CD4-positive, CD25-positive, alpha-beta regulatory T cell (primary cell): ENCODE results near the gene AUTS2. TPM values are rescaled to one million over a fixed set of nuclear protein-coding genes. Genes with fewer than 3 reads are reported as not detected.

Experiments used
- ATAC-seq, 2 donors: fragments of 150-1000 bp; cut with Tn5 transposase; one replicate each; pipeline ENCODE4 v1.10.0; 2021; ENCODE audit warnings: low read depth in 2 of 2, moderate number of reproducible peaks in 2 of 2, moderate library complexity in 1 of 2
- DNase-seq, 3 donors: peaks; one replicate each; pipeline versions ENCODE4 v3.0.0 to v3.0.0-alpha.2; 2012 to 2022; ENCODE audit warnings: mixed read lengths in 1 of 3
- H3K27ac ChIP-seq: one replicate; pipeline ENCODE4 v1.7.0; 2013; ENCODE audit warnings: mild to moderate bottlenecking, low read length; ENCODE audit not compliant: insufficient read depth, poor library complexity, severe bottlenecking
- H3K27me3 ChIP-seq: one replicate; pipeline ENCODE4 v1.7.0; 2013; ENCODE audit warnings: low read length; ENCODE audit not compliant: control insufficient read depth, insufficient read depth
- H3K36me3 ChIP-seq: one replicate; pipeline ENCODE4 v1.7.0; 2013; ENCODE audit warnings: mild to moderate bottlenecking, low read length, moderate library complexity; ENCODE audit not compliant: control insufficient read depth, insufficient read depth
- H3K4me1 ChIP-seq: 2 replicates; pipeline ENCODE4 v1.7.0; 2013; ENCODE audit warnings: mild to moderate bottlenecking, low read length; ENCODE audit not compliant: insufficient read depth, control insufficient read depth, poor library complexity, severe bottlenecking
- H3K4me3 ChIP-seq: one replicate; pipeline ENCODE4 v1.7.0; 2013; ENCODE audit warnings: low read depth, mild to moderate bottlenecking, low read length, moderate library complexity
- H3K9me3 ChIP-seq, 2 experiments: 1 replicate in 1 of 2; 2 replicates in 1 of 2; pipeline ENCODE4 v1.7.0; 2013; ENCODE audit warnings: low read length in 2 of 2, mild to moderate bottlenecking in 1 of 2, moderate library complexity in 1 of 2; ENCODE audit not compliant: control insufficient read depth in 2 of 2
- H3K27ac Mint-ChIP-seq, 3 donors: one replicate each; pipeline ENCODE4 v1.8.0; 2020 to 2022; ENCODE audit warnings: mild to moderate bottlenecking in 3 of 3, mixed read lengths in 3 of 3, moderate library complexity in 2 of 3
- H3K27me3 Mint-ChIP-seq: one replicate; pipeline ENCODE4 v1.8.0; 2022; ENCODE audit warnings: mild to moderate bottlenecking, mixed read lengths
- H3K36me3 Mint-ChIP-seq: one replicate; pipeline ENCODE4 v1.8.0; 2020; ENCODE audit warnings: mixed read lengths
- H3K4me1 Mint-ChIP-seq, 4 donors: one replicate each; pipeline ENCODE4 v1.8.0; 2020 to 2022; ENCODE audit warnings: mixed read lengths in 4 of 4, mild to moderate bottlenecking in 1 of 4
- H3K4me3 Mint-ChIP-seq, 4 donors: one replicate each; pipeline ENCODE4 v1.8.0; 2020 to 2022; ENCODE audit warnings: mild to moderate bottlenecking in 4 of 4, mixed read lengths in 4 of 4, moderate library complexity in 3 of 4
- H3K9me3 Mint-ChIP-seq, 7 donors: one replicate each; pipeline ENCODE4 v1.8.0; 2020 to 2022; ENCODE audit warnings: mixed read lengths in 7 of 7, mild to moderate bottlenecking in 3 of 7, moderate library complexity in 2 of 7
- polyA plus RNA-seq, 4 donors: library from polyadenylated mRNA; unstranded; fragments of 300-500 nt; fragmentation: Illumina TruSeq; gene quantifications; one replicate each; pipeline ENCODE4 v1.2.3, GENCODE V29; 2021
- total RNA-seq: library from RNA; stranded (reverse); gene quantifications from one replicate; pipeline ENCODE4 v1.2.3, GENCODE V29; 2022

Gene AUTS2
- total and polyA plus RNA-seq, 5 donors from 2014 or later, result 0.47 to 32.4 (median 0.74) TPM

DNA sequence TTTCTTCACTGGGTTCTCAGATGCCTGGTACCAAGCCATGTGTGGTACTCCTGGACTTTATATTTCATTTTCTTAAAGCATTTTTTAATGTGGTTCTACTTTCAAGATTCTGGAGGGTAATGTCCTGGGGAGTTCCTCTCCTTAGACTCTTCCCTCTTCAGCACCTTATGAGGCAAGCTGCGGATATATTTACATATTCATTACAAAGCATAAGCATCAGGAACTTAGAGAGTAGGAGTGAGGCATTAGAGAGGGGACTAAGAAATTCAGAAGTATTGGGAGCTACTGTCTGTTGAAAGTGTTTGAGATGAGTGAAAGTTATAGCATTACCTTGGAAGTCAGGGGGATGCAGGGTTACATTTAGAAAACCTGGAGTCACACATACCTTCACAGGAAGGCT, 20.8 kb downstream of the AUTS2 start:
- Mint-ChIP-seq H3K27me3 (no peaks in the 10 kb centered on the region), H3K9me3 (peaks cover 0 to 2% (median 0%) of the 10 kb centered on the region in 7 donors), H3K36me3 (no peaks in the 10 kb centered on the region), H3K4me3 (no peak overlapping the region), H3K27ac (no peak overlapping the region), H3K4me1 (no peaks in the 10 kb centered on the region)
- no peaks in the 10 kb centered on the region for H3K27me3 ChIP-seq
- DNase-seq, result no peak
- H3K36me3 ChIP-seq, result no peaks in the 10 kb centered on the region
- no peaks in the 10 kb centered on the region for H3K9me3 ChIP-seq
- H3K4me3 ChIP-seq, result no peak overlapping the region
- no peak for ATAC-seq
- H3K27ac ChIP-seq, result no peak overlapping the region
- no peaks in the 10 kb centered on the region for H3K4me1 ChIP-seq

DNA sequence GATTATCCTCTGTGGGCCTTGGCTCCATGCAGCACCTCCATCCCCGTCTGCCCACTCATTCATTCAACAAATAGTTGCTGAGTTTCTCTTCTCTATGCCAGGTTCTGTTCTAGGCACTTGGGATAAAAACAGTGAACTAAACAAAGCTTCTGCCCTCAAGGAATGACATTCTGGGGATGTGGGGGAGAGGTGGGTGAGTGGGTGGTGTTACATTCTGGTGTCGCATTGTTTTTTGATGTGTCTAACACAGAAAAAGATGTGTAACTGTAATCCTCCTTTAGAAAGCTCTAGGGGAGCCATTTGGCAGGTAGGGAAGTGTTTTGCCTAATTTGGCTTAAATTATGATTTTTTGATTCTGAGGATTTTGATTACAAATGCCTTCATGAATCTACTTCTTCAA, 21.4 kb downstream of the AUTS2 start:
- no peak overlapping the region for H3K27ac Mint-ChIP-seq
- no peak overlapping the region for H3K4me3 Mint-ChIP-seq
- peaks cover 0 to 2% (median 0%) of the 10 kb centered on the region in 7 donors for H3K9me3 Mint-ChIP-seq
- no peaks in the 10 kb centered on the region for H3K27me3 ChIP-seq
- no peak overlapping the region for H3K27ac ChIP-seq
- H3K4me1 Mint-ChIP-seq, result no peaks in the 10 kb centered on the region
- no peak for DNase-seq
- no peaks in the 10 kb centered on the region for H3K36me3 ChIP-seq
- ATAC-seq, result no peak
- no peaks in the 10 kb centered on the region for H3K4me1 ChIP-seq
- no peaks in the 10 kb centered on the region for H3K9me3 ChIP-seq
- no peaks in the 10 kb centered on the region for H3K27me3 Mint-ChIP-seq
- no peak overlapping the region for H3K4me3 ChIP-seq
- no peaks in the 10 kb centered on the region for H3K36me3 Mint-ChIP-seq

DNA sequence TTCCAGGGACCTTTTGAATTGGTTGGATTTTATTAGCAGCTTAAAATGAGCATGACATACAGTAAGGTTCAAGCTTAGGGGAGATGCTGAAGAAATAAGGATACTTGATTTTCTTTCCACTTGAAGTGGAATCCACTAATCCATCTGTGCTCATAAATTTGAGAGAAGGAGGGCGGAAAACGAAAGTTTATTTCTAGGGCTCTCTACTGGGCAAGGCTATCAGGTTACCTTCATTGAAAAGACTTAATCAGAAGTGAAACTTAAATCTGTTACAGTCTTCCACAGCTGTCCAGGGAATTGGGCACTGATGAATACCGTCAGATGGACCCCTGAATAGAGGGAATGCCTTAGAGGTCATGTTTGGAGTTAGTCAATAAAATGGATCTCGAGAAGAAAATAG, 21.8 kb downstream of the AUTS2 start:
- Mint-ChIP-seq H3K9me3 (peaks cover 0 to 2% (median 0%) of the 10 kb centered on the region in 7 donors), H3K27ac (no peak overlapping the region), H3K4me1 (no peaks in the 10 kb centered on the region), H3K4me3 (no peak overlapping the region), H3K27me3 (no peaks in the 10 kb centered on the region), H3K36me3 (no peaks in the 10 kb centered on the region)
- Histone ChIP-seq H3K36me3 (no peaks in the 10 kb centered on the region), H3K27ac (no peak overlapping the region), H3K4me3 (no peak overlapping the region), H3K27me3 (no peaks in the 10 kb centered on the region), H3K4me1 (no peaks in the 10 kb centered on the region), H3K9me3 (no peaks in the 10 kb centered on the region)
- DNase-seq, result no peak
- no peak for ATAC-seq

DNA sequence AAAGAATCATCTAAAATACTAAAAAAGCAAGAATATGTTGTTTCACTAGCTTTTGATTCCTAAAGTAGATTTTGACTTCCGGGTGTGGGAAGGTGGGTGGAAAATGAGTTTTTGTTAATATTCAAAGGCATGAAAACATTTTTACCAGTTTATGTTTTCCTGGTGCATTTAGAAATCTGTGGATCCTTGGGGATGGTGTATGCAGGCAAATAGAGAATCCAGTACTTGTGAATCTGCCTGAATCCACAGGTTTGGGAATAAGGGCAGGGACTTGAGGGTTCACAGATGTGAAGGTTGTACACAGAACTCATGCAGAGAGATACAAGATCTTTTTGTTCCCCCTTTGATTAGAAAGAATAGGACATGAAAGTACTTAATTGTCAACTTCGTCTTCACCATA, 22.4 kb downstream of the AUTS2 start:
- ATAC-seq, result no peak
- Histone ChIP-seq H3K9me3 (no peaks in the 10 kb centered on the region), H3K4me3 (no peak overlapping the region), H3K4me1 (no peaks in the 10 kb centered on the region), H3K27ac (no peak overlapping the region), H3K27me3 (no peaks in the 10 kb centered on the region), H3K36me3 (no peaks in the 10 kb centered on the region)
- Mint-ChIP-seq H3K9me3 (peaks cover 0 to 2% (median 0%) of the 10 kb centered on the region in 7 donors), H3K27me3 (no peaks in the 10 kb centered on the region), H3K36me3 (no peaks in the 10 kb centered on the region), H3K4me3 (no peak overlapping the region), H3K4me1 (no peaks in the 10 kb centered on the region), H3K27ac (no peak overlapping the region)
- no peak for DNase-seq

DNA sequence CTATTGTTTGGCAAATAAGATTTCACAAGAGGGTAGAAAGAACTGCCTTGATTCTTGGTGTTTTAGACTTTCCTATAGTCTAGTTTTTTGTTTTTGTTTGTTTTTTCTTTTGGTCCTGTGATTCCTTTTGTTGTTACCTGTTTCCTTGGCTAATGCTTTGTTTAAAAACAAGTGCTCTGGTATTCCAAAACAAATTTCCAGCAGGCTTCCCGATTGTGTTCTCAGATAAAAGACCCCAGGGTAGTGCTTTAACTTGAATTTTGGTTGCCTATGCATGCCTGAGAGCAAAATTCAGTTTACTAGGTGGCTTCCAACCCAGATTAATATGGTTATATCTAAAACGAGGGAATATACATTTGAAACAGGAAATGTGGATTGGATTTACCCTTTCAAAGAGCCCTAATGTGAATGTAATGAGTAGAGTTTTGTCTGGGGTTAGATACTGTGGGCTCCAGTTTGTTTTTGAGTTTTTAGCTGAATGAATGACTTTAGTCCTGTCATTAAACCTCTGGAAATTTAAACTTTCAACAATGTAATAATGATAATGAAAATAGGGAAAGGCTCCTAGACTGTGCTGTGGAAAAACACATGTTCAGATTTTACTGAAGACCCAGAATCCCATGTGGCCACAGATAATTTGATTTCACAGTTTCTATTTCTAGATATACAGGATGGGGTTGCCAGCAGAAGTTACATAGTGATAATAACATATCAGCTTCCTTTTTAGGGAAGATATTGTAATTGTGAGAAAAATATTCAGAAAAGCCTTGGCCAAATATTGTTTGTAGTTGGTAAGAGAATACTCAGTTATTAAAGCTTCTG, 23.9 kb downstream of the AUTS2 start:
- H3K27me3 ChIP-seq, result no peaks in the 10 kb centered on the region
- no peaks in the 10 kb centered on the region for H3K36me3 ChIP-seq
- Mint-ChIP-seq H3K9me3 (peaks cover 0 to 1% (median 0%) of the 10 kb centered on the region in 7 donors), H3K36me3 (no peaks in the 10 kb centered on the region), H3K27me3 (no peaks in the 10 kb centered on the region), H3K4me3 (no peak overlapping the region), H3K27ac (no peak overlapping the region), H3K4me1 (no peaks in the 10 kb centered on the region)
- H3K4me3 ChIP-seq, result no peak overlapping the region
- H3K9me3 ChIP-seq, result no peaks in the 10 kb centered on the region
- ATAC-seq, result no peak
- H3K27ac ChIP-seq, result no peak overlapping the region
- no peak for DNase-seq
- no peaks in the 10 kb centered on the region for H3K4me1 ChIP-seq

DNA sequence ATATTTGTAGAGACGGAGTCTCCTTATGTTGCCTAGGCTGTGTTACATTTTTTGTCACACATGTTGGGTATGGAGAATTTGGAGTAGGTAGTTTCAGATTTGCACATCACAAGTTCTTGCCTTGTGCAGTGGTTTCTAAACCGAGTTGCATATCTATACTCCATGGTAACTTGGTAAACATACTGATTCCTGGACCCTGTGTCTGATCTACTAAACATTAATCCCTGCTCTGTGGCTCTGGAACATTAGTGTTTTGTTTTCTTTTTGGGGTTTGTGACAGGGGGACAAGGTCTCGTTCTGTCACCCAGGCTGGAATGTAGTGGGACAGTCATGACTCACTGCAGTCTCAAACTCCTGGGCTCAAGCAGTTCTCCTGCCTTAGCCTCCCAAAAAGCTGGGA, 24.7 kb downstream of the AUTS2 start:
- ATAC-seq (no peak), DNase-seq (no peak)
- H3K4me1 Mint-ChIP-seq, result no peaks in the 10 kb centered on the region
- Histone ChIP-seq H3K27me3 (no peaks in the 10 kb centered on the region), H3K4me3 (no peak overlapping the region), H3K36me3 (no peaks in the 10 kb centered on the region), H3K27ac (no peak overlapping the region), H3K9me3 (no peaks in the 10 kb centered on the region), H3K4me1 (no peaks in the 10 kb centered on the region)
- no peak overlapping the region for H3K4me3 Mint-ChIP-seq
- peaks cover 0 to 3% (median 0%) of the 10 kb centered on the region in 7 donors for H3K9me3 Mint-ChIP-seq
- H3K36me3 Mint-ChIP-seq, result no peaks in the 10 kb centered on the region
- no peaks in the 10 kb centered on the region for H3K27me3 Mint-ChIP-seq
- no peak overlapping the region for H3K27ac Mint-ChIP-seq

DNA sequence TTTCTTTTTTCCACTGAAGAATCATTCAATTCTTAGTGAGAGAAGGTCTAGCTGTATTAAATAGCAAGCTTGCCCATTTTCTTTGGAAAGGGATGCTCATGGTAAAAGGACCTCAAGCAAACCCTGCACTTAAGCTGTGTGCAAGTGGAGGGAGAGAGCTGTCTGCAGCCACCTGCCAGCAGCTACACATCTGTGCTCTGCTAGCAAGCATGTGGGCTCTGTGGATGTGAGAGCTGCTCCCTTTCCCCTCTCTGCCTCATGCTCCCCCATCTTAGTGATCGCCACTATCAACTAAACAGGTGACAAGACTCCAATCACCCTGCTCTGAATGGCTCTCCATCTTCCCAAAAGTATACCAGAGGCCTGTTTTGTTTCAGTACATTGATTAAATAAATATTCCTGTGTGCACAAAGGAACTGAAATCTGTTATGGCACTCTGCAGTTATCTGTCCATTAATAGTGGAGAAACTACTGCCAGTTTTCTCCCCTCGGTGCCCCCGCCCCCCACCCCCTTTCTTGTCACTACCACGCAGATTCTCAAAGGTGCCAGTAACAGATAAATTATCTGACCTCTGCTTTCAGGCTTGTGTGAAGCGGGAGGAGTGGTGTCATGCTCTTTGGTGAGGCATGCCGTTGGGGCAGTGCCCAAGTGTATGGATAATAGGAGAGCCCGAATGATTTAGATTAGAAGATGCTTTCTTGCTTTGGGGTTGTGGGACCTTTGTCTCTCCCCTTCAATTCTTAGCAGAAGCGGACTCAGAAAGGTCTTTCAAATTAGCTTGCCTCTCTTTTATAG, 26.4 kb downstream of the AUTS2 start:
- H3K4me1 Mint-ChIP-seq, result no peaks in the 10 kb centered on the region
- no peak overlapping the region for H3K27ac ChIP-seq
- no peak overlapping the region for H3K4me3 Mint-ChIP-seq
- peaks cover 0 to 4% (median 0%) of the 10 kb centered on the region in 7 donors for H3K9me3 Mint-ChIP-seq
- H3K27me3 ChIP-seq, result no peaks in the 10 kb centered on the region
- no peaks in the 10 kb centered on the region for H3K27me3 Mint-ChIP-seq
- ATAC-seq (no peak), DNase-seq (no peak)
- H3K36me3 Mint-ChIP-seq, result no peaks in the 10 kb centered on the region
- H3K9me3 ChIP-seq, result no peaks in the 10 kb centered on the region
- H3K4me1 ChIP-seq, result no peaks in the 10 kb centered on the region
- no peak overlapping the region for H3K4me3 ChIP-seq
- H3K36me3 ChIP-seq, result no peaks in the 10 kb centered on the region
- no peak overlapping the region for H3K27ac Mint-ChIP-seq
